Stimulated activated CD8-positive, alpha-beta memory T cell treated with anti-CD3 and anti-CD28 coated beads, Interleukin-2, amount 100 ng/mL, for 48 hours (primary cell): Measurements from ENCODE around the gene PPP2R2B.

Source experiments
- DNase-seq, 2 donors: peaks; one replicate each; pipeline ENCODE4 v3.0.0-alpha.2; 2020; ENCODE audit warnings: low read depth in 2 of 2

Gene PPP2R2B

DNA sequence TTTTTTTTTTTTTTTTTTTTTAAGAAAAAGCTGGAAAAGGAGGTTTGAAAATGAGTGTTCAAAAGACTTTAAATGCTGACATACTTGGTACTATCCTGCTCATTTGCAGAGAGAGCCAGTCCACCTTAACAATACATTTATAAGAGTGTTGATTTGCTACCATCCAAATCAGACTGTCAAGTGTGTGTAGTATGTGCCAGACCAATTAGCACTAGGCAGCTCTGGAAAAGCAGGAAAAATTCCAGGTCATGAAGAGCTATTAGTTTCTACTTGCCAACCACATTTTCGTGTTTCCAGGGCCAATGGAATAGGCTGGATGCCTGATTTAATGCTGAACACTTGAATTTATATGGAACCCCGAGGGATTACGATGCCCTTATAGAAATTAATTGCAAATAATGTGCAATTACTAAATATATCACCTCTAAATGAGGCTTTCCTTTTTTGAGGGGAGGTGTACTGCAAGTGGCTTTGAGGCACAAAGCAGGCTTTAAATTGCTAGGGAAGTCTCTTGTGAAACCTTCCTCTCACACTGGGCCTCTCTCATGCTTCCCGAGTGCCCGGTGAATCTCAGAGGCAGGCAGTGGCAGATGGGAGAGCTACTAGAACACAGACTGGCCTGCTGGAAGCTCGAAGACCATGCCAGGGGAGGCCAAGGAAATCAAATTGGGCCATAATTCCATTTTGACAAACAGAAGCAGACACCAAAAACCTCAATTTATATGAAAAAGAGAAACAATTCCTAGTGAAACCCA lies 178.7 kb downstream of the PPP2R2B start:
- DNase-seq = no peak

DNA sequence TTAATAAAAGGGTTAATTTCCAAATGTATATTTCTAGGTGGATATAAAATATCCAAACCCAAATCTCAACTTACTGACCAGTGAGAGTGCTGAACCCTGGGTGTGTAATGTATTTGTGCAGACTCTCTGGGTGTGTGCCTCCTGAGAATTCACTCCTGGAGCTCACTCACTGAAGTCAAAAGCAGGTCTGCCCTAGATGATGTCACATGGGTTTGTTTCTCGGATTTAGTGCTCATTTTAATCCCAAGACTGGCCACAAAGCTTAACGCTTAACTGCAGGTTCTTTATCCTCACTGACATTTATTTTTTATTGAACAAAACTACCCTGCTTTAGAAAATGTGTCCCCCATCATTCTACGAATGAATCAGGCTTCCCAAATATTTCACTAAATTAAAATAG lies 179.4 kb downstream of the PPP2R2B start:
- no peak for DNase-seq

DNA sequence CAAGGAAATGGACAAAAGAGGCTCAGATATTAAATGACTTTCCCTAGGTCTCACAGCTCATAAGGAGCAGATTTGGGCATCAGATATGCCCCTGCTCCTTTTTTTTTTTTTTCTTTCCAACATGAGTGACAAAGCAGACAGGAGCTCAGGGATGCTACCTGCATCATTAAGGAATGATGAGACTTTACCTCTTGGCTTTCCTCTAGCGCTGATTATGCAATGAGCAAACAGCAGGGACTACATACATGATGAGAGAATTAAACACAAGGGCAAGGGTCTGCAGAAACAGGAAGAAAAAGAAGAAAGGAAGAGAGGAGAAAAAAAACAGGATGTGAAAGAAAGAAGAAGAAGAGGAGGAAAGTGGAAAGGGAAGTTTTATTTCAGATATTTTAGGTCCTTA lies 179.9 kb downstream of the PPP2R2B start:
- no peak for DNase-seq

DNA sequence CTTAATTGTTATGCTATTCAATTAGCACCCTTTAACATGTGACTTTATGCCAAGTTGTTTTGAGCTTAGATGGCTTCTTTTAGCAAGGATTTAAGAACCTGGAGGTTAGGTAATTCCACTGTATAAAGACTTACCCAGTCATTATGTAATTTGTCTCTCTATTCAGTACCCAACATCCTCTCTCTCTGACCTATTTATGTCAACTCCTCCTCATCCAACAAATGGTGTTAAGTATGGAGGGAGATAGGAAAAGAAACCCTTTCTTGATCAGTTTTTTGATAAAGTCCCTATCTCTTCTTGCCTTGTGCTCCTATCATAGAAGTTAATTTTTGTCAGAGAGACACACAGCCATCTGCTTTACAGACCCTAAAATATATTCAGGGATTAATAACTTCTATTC lies 181.3 kb downstream of the PPP2R2B start:
- no peak for DNase-seq

DNA sequence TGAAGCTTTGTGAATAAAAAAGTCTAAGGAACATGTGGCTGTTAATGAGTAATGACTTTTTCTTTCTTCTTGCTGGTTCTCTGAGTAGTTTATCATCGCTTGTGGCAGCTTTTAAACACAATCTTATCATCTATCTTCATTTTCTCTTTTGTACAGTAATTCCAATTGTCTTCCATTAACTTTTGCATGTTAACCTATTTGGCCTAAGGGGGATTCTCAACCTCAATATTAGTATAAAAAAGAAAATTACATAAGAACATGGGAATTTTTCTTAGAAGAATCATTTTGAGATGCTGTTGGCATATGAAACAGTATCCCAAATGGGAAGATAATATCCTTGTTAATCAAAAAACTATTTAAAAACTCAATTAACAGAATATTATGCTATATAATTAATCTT lies 182.9 kb downstream of the PPP2R2B start:
- no peak for DNase-seq

DNA sequence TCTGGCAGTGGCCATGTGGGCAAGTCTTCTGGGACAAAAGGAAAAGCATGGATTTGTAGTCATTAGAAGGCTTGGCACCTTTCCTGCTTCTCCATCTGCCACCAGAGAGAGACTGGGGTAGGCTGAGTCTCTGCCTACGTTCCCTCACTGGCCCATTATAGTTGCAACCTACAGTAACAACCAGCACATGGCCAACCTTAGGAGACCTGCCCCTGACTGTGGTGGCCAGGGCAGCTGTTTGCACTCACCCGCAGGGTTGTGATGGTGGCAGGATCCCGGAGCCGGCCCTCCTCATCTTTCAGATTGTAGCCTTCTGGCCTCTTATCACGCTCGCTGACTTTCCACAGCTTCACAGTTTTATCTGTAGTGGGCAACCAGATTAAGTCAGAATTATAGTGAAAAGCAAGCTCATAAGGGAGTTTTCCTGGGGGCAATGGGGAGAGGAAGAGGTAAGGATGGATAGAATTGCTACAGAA lies 187.6 kb downstream of the PPP2R2B start:
- no peak for DNase-seq

DNA sequence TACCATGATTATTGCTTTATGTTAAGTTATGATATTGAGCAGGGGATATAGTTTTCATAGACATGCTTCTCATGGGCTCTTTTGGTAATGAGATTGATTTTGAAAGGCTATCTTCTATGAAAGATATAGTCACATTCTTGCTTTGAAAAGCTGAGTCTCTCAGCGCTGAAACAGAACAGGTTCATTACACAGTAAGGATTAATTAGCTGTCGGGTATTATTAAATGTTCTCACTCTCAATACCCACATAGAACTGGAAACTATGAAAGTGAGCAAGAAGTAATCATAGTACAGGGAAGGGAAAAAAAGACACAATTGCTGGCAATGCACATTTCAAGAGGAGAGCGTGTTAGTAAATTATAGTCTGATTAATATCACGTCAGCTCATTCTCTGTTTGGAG lies 190.9 kb downstream of the PPP2R2B start:
- no peak for DNase-seq

DNA sequence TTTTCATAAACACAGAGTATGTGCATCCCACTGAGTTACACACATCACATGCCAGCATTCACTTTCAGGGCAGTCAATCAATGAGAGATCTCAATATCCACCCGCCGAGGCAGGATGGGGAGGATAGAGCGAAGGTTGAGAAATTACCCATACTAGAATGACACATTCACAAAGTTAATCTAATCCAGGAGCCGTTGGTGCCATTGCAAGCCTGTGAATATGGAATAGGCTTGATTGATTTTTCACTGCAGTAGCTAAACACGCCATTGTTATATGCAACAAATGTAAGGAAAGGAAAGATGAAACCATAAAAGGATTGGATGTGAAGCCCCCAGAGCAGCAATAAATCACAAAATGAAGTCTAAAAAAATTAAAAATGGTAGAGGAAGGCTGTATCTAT lies 194.7 kb downstream of the PPP2R2B start:
- no peak for DNase-seq

DNA sequence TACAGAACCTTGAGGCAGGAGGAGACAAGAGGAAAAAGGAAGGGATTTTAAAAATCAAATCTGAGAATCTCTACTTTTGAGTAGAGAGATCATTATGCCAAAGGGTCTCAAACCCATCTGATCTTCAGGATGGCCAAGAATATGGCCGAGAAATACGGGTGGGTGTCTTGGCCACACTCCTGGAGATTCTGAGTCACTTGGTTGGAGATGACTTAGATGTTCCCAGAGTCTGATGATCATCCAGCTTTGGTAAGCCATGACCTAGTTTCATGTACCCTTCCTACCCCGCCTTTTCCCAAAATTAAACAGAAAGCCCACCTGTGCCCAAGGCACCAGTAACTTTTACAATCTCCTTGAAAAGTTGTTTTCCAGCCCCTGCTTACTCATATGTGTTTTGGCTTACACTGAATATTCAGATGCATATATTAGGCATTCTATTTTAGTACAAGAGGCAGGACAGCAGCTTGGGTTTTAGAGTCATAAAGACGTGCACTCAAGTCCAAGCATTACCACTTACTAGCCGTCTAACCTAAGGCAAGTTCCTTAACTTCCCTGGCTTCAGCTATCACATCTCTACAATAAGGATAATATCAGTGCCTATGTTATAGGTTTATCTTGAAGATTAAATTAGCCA lies 195.5 kb downstream of the PPP2R2B start:
- no peak for DNase-seq

DNA sequence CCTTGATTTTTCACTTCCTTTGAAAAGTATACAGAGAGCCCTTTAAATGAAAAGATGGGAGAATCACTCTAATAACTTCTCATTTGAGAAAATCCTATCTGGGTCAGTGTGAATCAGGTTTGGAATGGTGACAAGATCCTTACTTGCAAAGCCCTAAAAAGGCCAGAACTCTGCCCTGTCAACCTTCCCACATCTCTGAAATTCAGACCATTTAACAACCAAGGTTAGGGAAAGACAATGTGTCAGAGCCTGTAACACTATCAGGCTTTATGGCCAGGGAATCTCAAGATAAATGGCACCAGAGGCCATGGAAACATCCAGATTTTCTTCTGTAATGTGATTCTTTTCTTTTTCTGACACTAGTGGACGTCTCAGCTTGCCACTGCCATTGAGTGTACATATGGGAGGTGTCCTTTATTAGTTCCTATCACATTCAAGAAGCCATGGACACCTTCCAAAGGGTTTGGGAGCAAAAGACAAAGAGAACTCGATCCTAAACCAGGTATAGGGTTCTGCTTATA lies 196.9 kb downstream of the PPP2R2B start:
- no peak for DNase-seq

DNA sequence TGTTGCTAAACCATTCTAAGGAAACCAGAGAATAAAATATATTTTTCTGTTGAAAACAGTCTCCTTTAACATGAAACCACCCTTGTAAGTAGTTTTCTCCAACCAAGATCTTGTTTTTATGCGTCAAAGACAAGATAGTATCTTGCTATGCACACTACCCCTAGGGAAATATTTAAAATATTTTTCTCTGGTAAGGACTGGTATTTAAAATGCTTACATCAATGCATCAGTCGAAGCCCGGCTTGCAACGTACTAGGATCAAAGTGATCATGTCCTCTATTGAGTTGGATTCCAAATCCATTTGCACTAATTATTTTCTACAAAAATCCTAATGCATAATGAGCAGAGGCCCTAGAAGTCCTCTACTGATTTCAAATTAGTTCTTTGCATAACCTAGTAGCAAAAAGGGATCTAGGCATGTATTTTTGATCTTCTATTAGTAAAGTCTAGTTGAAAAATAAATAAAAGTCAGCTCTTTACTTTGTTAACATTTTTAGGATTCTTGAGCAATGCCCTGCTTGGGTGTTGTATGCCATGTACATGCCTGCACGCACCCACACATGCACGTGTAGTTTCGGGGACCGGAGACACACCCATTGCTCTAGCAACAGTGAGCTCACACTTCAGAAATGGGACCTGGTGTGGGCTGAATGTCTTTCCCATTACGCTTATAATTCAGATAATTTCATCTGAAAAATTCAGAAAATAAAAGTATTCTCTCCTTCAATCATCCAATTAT lies 197.5 kb downstream of the PPP2R2B start:
- DNase-seq = no peak

DNA sequence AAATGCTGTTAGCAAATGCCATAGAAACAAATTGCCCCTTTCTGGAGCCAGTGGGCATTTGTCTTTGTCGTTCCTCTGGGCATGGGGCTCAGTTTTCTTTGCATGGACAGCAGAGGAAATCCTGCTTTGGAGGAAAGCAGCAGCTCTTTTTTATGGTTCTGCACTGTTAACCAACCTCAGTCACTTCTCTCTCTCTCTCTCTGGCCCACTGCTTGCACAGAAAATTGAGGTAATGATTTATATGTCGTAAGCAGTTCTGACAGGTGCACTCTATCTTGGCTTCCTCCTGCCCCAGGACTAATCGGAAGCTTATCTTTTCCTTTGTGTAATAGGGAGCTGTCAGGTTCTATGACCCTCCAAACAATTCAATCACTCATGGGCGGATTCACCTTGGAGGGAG lies 202.9 kb downstream of the PPP2R2B start:
- DNase-seq = no peak

DNA sequence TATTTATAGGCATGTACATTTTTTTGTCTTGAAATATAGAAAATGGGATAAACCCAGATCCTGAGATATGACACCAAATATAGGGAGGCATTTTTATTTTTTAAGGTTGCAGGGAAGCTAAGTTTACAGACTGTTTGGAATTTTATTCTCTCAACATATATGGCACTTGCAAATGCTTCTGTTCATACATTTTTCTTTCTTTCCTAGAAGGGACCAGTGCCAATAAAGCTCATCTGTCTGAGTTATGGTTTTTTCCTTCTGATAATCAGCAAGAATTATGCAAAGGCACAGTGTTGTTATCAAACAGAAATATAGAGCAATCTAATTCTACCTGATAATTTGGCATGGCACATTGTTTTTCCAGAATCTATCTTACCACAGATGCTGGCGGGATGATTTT lies 205.7 kb downstream of the PPP2R2B start:
- DNase-seq = no peak

DNA sequence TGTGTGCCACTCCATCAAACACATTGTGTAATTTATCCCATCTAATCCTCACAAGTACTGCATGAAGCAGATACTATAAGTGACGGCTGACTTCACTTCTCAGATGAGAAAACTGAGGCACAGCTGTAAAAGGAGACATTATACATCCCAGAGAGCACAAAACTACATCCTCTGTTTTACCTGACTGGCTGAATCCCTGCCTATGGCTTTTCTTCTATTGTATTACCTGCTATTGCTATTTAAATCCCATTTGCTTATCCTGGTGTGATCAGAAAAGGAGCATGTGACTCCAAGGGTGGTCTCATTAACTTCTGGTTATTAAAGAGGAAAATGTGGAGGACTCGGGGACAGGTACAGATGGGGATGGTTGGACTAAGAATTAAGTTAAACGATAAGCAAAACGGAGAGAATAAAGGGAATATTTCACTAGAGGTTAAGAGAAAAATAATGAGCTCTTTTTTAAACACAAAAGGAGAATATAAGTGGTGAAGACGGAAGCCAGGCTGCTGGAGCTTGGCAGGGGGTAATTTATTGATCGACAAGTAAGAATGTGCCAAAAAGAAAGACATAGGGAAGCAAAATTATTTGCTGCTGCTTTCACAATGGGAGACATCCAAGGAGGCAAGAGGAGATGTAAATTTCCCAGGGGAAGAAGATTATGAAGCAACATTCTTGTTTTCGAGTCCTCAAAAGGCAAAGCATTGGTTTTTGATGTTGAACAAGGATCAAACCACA lies 206.8 kb downstream of the PPP2R2B start:
- DNase-seq = no peak

DNA sequence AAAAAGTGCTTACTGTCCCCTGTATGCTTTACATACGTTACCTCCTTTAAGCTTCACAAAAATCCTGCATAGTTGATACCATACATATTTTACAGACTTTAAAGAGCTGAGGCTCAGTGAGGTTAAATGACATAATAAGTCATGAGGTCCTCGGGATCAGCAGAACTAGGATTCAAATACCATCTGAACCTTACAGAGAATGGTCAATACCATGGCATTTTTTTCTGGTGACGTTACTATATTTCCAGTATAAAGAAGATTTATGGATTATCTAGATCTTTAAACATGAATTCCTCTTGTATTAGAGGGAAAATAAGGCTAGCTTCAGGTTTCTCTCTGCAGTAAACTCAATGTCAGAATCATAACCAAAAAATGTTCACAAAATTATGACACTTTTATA lies 208.9 kb downstream of the PPP2R2B start:
- no peak for DNase-seq

DNA sequence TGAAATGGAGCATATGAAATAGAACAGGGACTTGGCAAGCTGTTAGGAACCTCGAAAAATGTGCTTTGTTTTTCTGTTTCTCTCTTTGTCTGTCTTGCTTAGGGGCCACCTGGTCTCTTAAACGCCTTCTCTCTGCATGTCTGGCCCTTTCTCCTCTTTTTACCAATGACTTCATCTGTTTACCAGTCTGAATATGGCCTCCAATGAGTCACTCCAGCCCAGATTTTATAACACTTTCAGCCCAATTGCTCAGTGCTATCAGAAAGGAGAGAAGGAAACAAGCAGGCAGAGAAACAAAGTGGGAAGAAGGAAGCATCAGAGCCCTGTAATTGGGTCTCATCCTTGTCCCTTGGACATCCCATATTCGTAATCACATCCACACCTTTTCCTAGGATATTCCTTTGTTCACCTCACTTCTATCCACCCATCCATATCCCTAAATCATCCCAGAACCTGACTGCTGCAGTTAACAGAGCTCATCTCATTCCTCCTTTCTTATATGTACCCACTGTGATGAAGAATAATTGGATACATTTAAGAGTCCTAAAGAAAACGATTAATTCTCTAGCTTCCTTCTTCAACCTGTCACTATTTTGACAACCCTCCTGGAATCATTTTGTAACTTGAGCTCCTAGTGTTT lies 210.8 kb downstream of the PPP2R2B start:
- DNase-seq = no peak

DNA sequence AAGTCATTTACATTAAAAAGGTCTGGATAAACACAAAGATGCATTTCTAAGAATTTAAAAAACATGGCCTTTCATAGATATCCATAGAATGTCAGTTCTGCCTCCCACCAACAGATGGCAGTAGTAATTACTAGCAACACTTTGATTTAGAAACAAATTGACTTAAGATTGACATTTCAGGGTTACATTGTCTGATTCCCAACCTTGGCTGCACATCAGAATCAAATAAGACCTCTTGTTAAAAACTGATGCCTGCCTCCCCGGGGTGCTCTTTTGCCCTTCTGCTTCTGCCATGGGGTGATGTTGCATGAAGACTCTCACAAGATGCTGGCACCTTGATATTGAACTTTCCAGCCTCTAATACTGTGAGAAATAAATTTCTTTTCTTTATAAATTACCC lies 216.3 kb downstream of the PPP2R2B start:
- DNase-seq = no peak

DNA sequence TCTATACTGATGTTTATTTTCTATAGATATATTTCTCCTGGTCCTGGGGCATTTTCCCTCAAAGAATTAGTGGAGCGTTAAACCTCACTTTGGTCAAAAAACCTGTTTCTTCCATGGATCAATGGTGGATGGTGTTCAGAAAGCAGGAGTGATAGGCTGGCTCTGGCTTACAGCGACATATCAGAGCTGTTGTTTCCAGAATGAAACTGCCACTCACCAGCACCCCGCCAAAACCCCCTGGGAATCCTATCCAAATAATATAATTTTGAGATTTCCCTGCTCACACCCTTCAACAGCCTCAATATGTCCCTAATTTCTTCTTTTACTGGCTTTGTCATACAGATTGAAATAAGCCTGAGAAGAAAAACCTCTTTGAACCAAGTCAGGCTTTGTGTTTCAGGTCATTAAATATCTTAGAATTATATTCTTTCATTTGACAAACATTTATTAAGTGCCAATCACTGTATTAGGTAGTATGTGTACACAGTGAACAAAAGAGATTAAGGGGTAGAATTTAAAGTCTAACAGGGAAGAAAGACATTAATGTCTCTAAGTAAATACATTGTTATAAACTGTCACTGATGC lies 218.1 kb downstream of the PPP2R2B start:
- no peak for DNase-seq

DNA sequence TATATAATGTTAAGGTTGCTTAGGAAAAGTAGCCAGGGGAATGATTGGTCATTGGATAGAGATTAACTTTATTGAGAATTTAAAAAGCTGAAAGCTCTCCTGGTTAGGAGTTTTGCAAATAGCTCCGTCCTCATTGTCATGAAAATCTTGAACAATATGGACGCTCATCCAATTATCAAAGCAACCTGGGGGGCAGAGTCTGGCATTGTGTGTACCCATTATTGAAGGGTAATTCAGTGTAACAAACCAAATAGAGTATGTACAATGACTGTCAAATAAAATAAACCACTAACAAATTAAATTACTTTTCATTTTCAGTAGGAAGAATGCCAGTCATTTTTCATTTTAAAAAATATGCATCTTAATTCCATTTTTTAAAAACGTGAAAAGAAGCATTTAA lies 218.6 kb downstream of the PPP2R2B start:
- no peak for DNase-seq

DNA sequence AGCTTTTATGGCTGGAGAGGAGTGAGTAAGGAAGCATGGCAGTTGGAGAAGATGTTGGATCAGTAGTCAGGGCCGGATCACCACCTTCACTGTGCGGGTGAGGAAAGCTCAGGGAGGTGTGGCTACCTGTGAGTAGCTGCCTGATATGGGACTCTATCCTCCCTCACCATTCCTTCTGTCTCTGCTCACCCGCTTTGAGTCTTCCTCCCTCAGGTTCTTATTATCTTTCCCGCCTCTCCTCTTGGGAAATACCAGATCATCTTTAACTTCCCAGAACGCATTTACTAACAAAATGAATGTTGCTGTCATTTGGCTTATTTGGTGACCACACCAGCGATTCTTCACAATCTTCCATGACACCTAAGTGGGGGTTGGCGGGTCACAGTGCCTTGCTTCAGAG lies 221.9 kb downstream of the PPP2R2B start:
- DNase-seq = no peak

DNA sequence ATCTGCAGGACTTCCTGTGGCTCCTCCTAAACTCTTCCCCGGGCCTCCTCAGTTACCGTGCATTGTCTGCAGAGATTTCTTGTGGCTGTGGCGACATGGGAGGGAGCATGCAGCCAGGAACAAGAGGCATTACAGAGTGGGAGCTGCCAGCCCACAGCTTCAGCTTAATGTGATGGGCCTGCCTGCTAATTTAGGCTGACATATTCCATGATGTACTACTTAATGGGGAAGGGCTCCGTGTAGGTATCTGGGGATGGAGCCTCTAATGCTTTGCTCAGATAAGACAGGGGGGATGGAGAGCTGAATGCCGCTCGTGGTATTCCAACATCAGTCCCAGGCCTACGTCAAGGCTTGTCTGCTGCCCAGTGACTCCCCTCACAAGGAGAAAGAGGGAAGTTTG lies 225.0 kb downstream of the PPP2R2B start:
- DNase-seq = no peak
